ENCODE measurements around the gene UBAP1L.
A peak's percentile ranks its signal among the peaks of the same experiment; 100 is the strongest.

Gene UBAP1L

DNA sequence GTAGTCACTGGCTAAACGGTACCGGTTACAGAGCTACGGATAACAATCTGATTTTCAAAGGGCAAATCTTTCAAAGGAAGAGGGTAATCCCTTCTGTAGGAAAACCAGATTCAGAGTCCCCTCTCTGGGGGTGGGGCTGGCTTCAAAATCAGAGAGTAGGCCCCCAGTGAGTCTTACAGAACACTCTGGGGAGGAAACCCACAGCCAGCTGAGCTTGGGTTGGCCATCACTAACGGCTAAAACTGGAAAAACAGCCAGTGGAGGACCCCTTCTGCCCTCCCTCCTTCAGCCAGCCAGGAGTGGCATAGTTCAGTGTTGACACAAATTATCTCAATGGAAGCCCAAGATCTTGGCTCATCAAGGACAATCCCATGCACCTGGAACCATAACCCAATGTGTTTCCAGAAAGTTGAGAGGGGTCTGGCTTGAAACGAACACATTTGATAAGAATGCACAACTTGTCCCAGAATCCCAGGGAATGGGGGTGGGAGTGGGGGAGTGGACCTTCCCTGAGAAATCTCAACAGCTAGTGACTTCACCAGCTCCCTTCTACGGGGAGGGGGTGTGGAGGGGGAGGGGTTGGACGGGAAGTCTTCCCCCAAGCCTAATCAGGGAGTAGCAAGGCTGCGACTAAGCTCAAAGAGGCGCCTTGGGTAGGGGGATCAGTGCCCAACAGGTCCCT, 48.2 kb downstream of the UBAP1L start:
- no peak for DNase-seq (ENCODE audit: low read depth, low spot score)

DNA sequence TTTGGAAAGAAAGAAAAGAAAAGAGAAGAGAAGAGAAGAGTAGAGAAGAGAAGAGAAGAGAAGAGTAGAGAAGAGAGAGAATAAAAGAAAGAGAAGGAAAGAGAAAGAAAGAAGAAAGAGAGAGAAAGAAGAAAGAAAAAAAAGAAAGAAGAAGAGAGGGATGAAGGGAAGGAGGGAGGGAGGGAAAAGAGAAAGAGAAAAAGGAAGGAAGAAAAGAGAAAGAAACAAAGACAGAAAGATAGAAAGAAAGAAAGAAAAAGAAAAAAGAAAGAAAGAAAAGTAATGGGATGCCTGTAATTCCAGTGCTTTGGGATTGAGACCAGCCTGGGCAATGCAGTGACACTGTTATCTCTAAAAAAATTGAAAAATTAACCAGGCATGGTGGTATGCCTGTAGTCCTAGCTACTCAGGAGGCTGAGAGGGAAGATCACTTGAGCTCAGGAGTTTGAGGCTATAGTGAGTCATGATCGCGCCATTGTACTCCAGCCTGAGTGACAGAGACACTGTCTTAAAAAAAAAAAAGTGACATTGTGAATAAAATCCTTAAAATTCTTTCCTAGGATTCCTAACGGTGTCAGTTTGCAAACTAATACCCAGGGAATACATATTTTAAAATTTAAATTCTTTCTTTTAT, 48.9 kb downstream of the UBAP1L start:
- DNase-seq (ENCODE audit: low read depth, low spot score) = no peak

DNA sequence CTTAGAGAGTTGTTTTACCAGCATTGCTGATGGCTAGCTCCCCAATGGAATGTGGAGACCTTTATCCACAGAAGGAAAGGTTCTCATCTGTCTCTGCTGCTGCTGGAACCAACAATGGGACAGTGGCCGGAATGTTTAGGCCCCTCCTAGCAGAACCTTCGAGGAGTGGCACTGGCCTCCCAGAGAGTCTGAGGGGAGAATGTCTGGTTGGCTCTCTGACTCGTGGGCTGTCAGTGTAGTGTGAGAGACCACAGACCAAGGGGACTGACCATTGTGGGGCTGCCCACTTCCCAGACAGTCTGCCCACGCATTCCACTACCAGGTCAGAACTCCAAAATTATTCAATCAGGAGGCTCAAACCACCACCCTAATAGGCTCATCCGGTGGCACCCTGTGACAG, 52.3 kb downstream of the UBAP1L start:
- DNase-seq (ENCODE audit: low read depth, low spot score) = no peak

DNA sequence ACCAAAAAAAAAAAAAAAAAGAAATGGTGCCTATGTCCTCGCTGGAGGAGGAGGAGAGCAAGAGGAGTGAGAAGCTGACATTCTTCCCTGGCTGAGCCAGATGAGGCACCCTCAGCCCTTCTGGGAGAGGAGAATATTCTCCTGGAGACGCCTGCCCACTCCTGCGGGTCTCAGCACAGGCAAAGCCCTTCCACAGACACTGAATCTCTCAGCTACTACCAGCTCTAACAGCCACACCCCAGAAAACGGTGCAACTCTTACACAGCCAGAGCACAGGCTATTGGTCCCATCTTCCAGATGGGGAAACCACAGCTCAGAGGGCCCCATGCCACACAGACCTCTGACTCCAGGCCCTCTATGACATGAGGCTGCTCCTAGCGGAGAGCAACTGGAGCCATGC, 52.9 kb downstream of the UBAP1L start:
- no peak for DNase-seq (ENCODE audit: low read depth, low spot score)

DNA sequence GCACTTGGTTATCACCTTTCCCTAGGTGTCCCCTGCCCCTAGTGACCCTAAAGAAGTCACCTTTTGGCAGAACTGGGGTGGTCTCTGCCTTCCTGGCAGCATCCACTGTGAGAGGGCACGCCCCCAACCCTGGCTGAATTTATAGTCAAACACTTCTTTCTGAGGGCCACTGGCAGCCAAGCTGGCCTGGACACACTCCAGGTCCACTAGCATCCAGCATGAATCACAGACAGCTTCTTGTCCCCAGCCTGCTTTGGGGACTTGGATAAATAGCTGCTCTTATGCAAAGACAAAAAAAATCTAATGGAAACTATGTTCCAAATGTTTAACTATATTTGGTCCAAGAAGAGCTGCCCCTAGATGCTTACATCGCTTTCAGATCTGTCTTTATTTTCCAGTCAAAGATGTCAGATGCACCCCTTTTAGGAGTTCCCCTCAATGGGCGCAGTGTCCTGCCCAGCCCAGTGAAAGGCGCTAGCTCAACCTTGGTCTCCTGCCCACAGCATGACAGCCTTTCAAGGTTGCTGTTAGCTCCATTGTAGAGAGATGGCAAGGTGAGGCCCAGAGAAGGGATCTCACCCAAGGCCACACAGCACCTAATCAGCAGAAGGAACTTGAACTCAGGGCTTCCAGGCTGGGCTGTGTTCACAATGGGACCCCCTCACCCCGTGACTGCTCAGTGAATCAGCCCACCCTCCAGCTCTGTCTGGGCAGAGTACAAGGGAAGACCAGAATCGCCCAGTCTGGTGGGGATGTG, 54.2 kb downstream of the UBAP1L start:
- no peak for DNase-seq (ENCODE audit: low read depth, low spot score)

DNA sequence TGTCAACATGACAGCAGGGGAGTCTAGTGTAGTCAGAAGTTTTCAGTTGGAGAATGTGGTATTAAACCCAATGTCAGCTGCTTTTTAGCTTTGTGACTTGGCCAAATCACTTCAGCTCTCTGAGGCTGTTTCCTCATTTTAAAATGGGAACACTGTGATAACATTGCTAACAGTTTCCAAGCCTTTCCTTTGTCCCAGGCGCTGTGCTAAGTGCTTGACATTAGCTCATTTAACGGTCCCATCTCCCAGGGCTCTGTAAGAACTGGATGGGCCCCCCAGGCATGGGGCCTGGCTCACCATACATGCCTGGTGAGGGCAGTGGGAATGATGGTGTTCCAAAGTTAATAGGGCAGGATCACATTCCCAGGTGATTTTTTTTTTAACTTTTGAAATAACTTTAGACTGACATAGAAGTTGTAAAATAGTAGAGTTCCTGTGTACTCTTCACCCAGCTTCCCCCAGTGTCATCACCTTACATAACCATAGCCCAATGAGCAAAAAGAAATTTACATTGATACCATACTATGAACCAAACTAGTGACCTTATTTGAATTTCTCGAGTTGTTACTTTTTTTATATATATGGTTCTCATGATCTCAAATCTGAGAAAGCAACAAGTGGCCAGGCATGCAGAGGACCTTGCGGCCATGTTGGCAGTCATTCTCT, 54.9 kb downstream of the UBAP1L start:
- no peak for DNase-seq (ENCODE audit: low read depth, low spot score)

DNA sequence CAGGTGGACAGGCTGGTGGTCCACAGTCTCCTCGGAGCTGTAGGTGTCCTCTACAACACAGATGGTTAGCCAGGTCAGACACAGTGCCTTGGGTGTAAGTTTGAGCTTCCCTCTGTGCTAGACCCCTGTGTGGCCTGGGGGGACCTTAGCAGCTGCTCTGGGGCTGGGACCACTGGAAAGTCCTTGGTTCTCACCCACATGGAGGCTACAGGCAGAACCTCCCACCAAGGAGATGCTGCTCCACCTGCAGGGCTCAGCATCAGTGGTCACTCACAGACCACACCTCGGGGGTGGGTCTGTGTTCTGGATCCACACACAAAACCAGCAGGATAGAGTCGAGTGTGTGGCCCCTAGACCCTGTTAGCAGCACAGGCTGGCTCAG, 55.6 kb downstream of the UBAP1L start:
- DNase-seq (ENCODE audit: low read depth, low spot score) = no peak

DNA sequence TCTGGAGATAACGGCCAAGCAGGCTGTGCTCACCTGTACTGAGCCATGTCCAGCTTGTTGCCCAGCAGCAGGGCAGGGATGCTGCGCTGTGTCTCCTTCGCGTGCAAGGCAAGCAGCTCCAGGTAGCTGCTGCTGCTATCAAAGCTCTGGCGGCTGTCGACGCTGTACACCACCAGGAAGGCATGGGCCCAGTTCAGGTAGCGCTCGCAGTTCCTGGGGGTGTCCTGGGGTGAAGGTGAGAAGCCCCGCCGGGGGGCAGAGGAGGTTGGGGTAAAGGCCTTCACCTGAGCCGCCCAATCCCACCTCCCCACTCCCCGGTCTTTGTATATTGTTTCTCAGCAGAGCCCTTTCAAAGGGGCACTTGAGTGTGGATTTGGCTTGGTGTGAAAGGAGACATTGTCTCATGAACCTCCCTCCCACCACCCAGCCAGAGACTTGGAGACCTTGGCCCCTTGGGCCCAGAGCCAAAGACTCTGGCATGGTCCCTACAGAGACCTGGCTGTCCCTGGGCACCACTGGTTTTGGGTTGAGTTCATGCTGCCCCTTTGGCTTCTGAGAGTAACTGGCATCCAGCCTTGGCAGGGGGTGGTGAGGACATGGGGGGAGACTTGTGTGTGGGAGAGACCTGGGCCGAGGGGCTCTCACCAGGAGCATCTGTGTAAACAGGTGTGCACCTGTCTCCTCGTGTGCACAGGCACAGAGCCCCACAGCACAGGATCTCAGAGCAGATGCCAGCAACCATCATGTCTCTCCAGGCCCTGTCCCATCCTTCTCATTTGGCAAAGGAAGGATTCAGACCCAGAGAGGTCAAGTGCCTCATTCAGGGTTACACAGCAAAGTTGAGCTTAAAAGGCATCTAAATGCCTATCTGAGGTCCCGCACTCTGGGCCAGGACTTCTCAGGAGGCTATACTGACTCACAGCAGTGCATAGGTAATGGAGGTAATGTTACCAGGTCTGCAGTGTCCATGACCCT, 56.3 kb downstream of the UBAP1L start:
- DNase-seq (ENCODE audit: low read depth, low spot score) = no peak

DNA sequence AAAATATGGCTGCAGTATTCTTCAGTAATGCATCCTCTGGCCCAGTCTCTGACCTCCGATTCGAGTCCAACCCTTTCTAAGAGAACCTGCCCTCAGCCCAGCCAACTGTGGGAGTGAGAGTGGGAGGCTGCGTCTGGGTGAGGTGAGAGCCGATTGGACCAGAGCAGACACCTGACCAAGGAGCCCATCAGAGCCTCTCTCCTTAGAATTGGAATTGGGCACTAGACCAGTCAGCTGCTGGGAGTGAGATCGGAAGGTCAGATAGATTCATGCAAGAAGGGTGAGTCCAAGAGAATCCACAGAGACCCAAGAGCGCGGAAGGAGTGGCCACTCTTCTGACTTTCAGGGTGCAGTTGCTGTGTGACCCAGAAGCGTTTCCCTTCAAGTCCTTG, 57.5 kb downstream of the UBAP1L start:
- no peak for DNase-seq (ENCODE audit: low read depth, low spot score)

DNA sequence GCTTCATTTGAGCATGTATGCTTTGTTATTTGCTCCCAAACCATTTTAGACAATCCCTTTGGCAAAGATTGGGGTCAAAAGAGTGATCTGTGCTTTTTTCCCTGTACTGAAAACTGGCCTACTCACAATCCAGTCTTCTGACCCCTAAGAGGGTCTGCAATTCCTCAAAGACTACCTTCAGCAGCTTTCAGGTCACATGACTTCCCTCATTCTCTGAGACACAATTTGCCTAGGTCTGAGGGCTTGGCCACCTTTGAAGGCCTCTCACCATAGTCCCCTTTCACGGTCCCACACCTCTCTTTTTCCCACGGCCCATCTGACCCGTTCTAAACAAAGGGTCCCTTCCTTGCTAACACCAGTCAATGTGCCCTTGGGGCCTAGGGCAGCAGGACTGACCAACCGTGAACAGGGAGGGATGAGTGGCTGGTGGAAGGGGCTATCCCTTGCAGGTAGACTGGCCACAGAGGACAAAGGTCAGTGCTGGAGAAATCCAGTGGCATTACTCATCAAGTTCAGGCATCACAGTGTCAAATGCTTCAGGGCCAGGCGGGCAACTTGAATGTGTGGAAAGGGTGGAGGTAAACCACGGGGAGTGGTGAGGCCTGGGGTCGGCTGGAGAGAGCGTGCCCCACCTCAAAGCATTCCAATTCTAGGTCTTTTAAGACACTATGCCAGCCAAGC, 58.0 kb downstream of the UBAP1L start:
- no peak for DNase-seq (ENCODE audit: low read depth, low spot score)

DNA sequence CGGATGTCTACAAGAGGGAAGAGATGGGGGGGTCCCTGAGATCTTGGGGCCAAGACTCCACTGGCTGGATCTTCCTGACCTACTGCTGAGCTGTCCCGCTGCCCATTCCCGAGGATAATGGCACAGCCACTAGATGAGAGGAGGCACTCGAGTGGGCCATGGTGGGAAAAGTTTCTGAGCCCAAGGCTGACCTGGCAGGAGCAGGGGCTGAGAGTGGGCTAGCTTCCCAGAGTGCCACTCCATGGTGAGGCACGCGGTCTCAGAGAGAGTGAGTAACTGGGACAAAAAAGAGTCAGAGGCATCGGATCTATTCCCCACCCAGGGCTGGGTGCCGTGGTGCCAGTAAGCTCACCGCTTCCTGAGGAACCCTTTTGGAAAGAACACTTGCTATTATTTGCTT, 58.9 kb downstream of the UBAP1L start:
- no peak for DNase-seq (ENCODE audit: low read depth, low spot score)

DNA sequence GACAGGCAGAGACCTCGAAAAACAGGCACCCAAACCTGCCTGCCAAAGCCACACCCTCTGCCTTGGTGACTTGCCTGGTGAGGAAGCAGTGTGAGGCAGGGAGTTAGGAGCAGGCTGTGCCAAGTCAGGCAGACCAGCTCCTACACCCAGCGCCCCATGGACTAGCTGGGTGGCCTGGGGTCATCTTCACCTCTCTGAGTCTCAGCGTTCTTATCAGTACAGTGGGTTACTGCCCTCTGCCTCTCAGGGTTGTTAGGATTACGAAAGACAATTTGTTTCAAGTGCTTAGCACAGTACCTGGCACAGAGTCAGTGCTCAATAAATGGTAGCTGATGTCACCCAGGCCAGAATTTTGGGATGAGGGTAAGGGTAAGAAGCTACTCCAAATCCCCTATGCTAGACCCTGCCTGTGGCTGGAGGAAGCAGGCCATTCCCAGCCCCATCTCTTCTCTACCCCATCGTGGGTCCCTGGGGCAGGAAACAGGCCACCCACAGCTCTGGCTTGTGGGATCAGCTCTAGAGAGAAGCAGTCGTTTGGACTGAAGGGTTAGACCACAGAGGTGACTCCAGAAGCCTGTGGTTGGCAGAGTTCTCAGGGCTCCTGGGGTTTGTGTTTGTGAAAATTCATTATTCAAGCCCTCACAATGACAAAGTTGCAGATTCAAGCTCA, 59.7 kb downstream of the UBAP1L start:
- DNase-seq (ENCODE audit: low read depth, low spot score) = no peak

DNA sequence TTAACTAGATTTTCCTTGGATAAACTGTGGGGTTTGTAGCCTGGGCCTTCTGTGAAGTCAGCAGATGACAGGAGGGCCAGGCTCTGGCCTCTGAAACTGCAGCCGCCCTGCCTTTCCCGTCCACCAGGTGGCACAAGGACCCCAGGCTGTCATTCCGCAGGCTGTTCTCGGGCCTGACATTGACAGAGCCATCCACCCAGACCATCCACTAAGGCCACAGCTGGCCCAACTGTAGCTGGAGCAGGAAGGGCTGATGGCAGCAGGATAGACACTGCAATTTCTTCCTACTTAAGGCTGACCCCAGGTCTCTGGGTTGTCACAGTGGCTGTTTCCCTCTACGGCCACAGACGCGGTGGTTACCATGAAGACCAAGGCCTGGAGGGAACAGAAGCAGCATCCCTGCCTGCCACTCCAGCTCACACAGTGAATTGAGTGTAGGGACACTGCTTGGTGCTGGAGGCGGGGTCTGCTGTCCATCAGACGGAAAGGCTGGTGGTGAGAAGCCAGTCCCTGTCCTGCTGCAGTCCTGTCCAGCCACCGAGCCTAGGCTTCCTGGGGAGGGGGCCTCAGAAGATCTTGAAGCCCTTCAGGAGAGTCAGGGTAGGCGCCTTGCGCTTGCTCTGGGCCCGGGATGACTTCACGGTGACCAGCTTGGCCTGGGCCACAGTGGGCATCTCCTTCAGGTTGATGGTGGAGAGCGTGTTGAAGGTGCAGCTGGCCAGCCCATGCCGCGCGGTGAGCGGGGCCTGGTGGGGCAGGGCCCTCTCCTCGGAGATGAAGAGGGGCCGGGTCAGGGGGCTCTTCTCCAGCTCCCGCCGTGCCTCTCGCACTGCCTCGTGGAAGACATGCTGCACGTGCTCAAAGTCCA, 60.4 kb downstream of the UBAP1L start:
- no peak for DNase-seq (ENCODE audit: low read depth, low spot score)

DNA sequence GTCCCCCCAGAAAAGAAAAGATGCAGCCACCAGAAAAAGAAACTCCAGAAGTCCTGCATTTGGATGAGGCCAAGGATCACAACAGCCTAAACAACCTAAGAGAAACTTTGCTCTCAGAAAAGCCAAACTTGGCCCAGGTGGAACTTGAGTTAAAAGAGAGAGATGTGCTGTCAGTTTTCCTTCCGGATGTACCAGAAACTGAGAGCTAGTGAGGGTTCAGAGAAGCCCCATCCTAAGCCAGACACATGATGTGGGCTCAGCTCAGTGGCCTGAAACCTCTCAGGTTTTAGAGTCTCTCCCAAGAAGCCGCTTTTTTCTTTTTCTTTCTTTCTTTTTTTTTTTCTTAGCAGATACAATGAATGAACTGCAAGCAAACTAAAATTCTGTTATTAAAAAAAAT, 62.0 kb downstream of the UBAP1L start:
- DNase-seq (ENCODE audit: low read depth, low spot score) = no peak

DNA sequence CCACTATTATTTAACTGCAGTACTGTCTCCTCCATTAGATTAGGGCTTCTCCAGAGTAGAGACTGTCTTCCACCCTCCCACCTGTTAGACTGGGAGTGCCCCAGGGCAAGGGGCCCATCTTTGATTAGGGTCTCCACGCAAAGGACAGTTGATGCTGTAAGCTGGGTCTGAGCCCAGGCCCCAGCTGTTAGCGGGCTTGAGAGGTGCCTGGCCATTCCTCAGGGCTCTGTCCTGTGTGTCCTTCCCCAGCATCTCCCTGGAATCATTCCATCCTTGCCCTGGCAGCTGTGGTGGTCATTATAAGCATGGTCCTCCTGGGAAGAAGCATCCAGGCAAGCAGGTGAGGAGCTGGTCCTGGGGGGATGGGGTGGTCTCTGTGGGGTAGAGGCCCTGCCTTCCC, 63.7 kb downstream of the UBAP1L start:
- no peak for DNase-seq (ENCODE audit: low read depth, low spot score)

DNA sequence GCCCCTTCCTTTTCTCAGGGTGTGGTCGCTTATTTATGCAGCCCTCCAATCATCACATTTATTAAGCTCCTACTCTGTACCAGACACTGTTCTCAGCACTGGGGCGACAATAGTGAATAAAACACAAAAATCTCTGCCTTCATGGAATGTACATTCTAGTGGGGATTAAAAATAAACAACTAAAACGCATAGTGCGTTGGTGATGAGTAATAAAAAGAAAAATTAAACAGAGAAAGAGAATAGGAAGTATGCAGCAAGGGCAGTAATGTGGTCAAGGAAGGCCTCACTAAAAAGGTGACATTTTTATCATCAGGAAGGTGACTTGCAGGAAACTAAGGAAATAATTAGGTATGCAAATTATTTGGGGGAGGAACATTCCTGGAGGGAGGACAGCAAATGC, 64.7 kb downstream of the UBAP1L start:
- no peak for DNase-seq (ENCODE audit: low read depth, low spot score)

DNA sequence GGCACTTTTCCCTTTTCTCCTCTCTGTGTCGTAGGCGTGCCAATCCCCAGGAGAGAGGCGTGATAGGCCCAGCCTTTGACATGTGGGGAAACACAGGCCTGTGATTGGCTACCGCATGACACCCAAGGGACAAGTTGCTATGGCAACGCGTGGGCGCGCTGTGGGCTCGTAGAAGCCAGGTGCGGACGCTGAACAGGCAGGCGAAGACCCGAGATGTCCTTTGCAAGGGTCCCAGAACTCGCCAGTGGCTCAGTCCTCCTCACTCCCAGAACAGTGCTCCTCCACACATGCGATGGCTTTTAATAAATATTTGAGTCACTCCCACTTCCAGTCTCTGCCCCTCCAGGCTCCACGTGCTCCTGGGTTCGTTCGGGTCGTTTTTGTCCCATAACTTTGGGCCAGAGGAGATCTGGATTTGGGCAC, 65.6 kb downstream of the UBAP1L start:
- DNase-seq (ENCODE audit: low read depth, low spot score) = peak; percentile 72

DNA sequence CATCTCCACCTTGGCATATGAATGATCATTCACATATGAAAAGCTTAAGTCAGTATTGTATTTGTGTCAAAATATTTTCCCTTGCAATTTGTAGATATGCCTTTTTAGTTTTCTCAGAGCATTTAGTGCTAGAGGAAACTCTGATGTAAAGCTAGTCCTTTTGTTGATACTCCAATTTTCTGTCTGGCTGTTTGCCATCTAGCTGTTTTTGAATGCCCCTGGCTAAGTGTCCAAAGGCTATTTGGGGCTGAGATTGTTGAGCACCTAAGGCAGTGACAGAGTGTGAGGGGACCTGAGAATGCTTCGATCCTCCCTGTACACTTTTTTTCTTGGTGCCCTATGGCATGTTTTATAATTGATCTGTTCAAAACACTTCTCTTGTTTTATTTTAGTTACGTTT, 66.8 kb downstream of the UBAP1L start:
- DNase-seq (ENCODE audit: low read depth, low spot score) = no peak

Measured in activated CD4-positive, CD25-positive, alpha-beta regulatory T cell treated with anti-CD3 and anti-CD28 coated beads, Interleukin-2, amount 50 U/mL, for 16 hours (primary cell).